ENCODE measurements around the gene PEX11G. TPM values are rescaled to one million over a fixed set of nuclear protein-coding genes. Genes with fewer than 3 reads are reported as not detected.

Gene PEX11G
- total and polyA plus RNA-seq, 2 donors (not counting 3 experiments of a cell fraction or from before 2014, with no cell fraction given) = 1.3 to 1.9 TPM

DNA sequence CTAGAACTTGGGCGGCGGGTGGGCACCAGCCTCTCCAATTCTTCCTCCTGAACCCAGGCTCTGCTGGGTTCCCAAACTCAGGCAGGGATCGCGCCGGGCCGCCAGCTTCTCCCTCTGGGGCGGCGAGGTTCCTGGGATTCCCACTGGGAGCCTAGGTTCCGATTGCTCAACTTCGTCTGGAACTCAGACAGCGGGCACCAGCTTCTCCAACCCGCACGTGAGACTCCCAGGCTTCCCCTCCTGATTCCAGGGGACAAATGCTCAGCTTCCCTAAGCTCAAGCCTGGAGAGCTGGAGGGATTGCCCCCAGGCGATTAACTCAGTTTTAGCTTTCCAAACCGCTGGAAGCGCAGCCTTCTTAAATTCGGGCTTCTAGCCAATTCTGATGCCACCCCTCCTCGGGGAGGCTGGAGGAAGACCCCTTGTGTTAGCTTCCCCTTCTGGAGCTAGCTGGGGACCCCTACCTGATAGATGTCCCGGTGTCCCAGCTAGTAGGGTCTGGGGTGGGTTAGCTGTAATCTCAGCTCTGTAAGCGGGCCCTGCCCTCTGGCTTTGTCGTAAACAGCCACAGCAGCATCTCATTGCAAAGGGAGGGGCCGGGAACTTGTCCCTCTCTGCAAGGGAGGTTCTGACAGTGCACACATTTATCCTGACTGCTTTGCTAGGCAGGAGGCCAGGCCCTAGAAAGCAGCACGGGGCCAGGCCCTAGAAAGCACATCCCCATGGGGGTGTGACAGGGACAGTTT lies 34.3 kb upstream of the PEX11G start:
- Histone ChIP-seq H3K9me3 (replicated peaks; ENCODE audit: control insufficient read depth, insufficient read depth, low read length) (no peaks in the 10 kb centered on the region), H3K79me2 (ENCODE audit: control insufficient read depth, insufficient read depth, low read length) (peaks cover 8% of the 10 kb centered on the region), H3K4me3 (replicated peaks in 1 of 3; ENCODE audit: insufficient read depth in 1 of 3, low read depth in 1 of 3, low read length in 3 of 3) (peak overlapping the region; percentile 64 to 94 (median 81)), H3K9ac (replicated peaks; ENCODE audit: extremely low read depth, insufficient read depth, low read length) (peak overlapping the region; percentile 78), H3K27me3 (ENCODE audit: control insufficient read depth in 2 of 2, insufficient read depth in 2 of 2, low read length in 2 of 2) (no peaks in the 10 kb centered on the region), H3K36me3 (ENCODE audit: control insufficient read depth in 2 of 2, extremely low read depth in 1 of 2, insufficient read depth in 2 of 2, low read length in 2 of 2) (peaks cover 0 to 16% of the 10 kb centered on the region in 2 experiments), H2AFZ (ENCODE audit: low read depth, low read length) (peak overlapping the region; percentile 54), H3K27ac (ENCODE audit: insufficient read depth, low read depth, low read length) (peak overlapping the region; percentile 4), H3K4me2 (ENCODE audit: insufficient read depth, low read length) (peak overlapping the region; percentile 97), H4K20me1 (replicated peaks; ENCODE audit: control insufficient read depth, extremely low read depth, insufficient read depth, low read length) (no peaks in the 10 kb centered on the region), H3K4me1 (ENCODE audit: control insufficient read depth, extremely low read depth, insufficient read depth, low read length) (peaks cover 16% of the 10 kb centered on the region), H3K9me1 (replicated peaks; ENCODE audit: control insufficient read depth, extremely low read depth, insufficient read depth, low read length) (no peaks in the 10 kb centered on the region)
- FAIRE-seq = no peak
- POLR2A ChIA-PET = interaction anchor here (0.6 to 1.5 kb wide), 2 partner anchors 10 to 11 kb away, joined by 3 to 4 read pairs; no protein-coding TSS in a partner anchor
- intact Hi-C loops (cut with micrococcal nuclease) (loop anchor here (1.0 to 5.0 kb wide), 2 partner anchors 11 to 36 kb away; partner anchors contain the start of gene PEX11G), dilution Hi-C loops (cut with MboI; ENCODE audit: extremely low pct_ligation_motif_present, low sequenced_read_pairs) (no loop called here)
- DNase-seq (ENCODE audit: low read depth, low spot score) = no peak
- TSS peak; percentile 22 for BruUV-seq (replicated peaks)
- TF ChIP-seq, protein P1, sequence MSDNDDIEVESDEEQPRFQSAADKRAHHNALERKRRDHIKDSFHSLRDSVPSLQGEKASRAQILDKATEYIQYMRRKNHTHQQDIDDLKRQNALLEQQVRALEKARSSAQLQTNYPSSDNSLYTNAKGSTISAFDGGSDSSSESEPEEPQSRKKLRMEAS (IDR thresholded peaks at IDR 0.05; ENCODE audit: insufficient read depth, insufficient read length) = no peak
- TF ChIP-seq JUN (IDR thresholded peaks at IDR 0.05; ENCODE audit: borderline replicate concordance, insufficient read depth, insufficient read length, low read depth) (no peak), FOS (IDR thresholded peaks at IDR 0.05; ENCODE audit: borderline replicate concordance, insufficient read depth, low read length) (no peak), MYC (IDR thresholded peaks at IDR 0.05; ENCODE audit: low read depth, low read length) (no peak), GATA2 (IDR thresholded peaks at IDR 0.05; ENCODE audit: insufficient read depth, insufficient read length, low read depth, low read length) (no peak), POLR2AphosphoS5 (IDR thresholded peaks at IDR 0.05; ENCODE audit: insufficient read depth, low read depth, low read length) (no peak)
- CTCF ChIA-PET = interaction anchor here (0.7 to 2.8 kb wide), 11 partner anchors 10 to 424 kb away, joined by 3 to 11 read pairs (median 5); partner anchors contain the start of genes PNPLA6 and TRAPPC5
